ACC112 (cell line): ENCODE measurements around the gene HEBP2.
"Not testable (repeated sequence)": the region's sequence is repeated elsewhere in the genome, so short reads cannot be mapped to it uniquely, and the experiment has no call there.

Source experiments
- H2AFZ ChIP-seq: fragments of 200-600 bp; sonication (generic); one replicate; pipeline ENCODE4 v1.6.0; 2017; ENCODE audit warnings: antibody characterized with exemption, low read length; ENCODE audit not compliant: unreplicated experiment
- H3K27ac ChIP-seq: fragments of 200-600 bp; sonication (generic); 2 replicates; pipeline ENCODE4 v1.5.1; 2014; ENCODE audit warnings: low read depth, mild to moderate bottlenecking, antibody characterized with exemption, low read length, moderate library complexity
- H3K27me3 ChIP-seq: fragments of 200-600 bp; sonication (generic); 2 replicates; pipeline ENCODE4 v1.6.1; 2014; ENCODE audit warnings: mild to moderate bottlenecking, antibody characterized with exemption, low read length, moderate library complexity, mixed read lengths; ENCODE audit not compliant: insufficient read depth
- H3K36me3 ChIP-seq: fragments of 200-600 bp; sonication (generic); 2 replicates; pipeline ENCODE4 v1.6.1; 2016; ENCODE audit warnings: mild to moderate bottlenecking, antibody characterized with exemption, low read length, moderate library complexity, mixed read lengths; ENCODE audit not compliant: insufficient read depth
- H3K4me1 ChIP-seq: fragments of 200-600 bp; sonication (generic); one replicate; pipeline ENCODE4 v1.6.1; 2016; ENCODE audit warnings: low read length, mixed read lengths; ENCODE audit not compliant: insufficient read depth, unreplicated experiment, control insufficient read depth
- H3K4me3 ChIP-seq: fragments of 200-600 bp; sonication (generic); 2 replicates; pipeline ENCODE4 v1.5.1; 2014; ENCODE audit warnings: mild to moderate bottlenecking, low read depth, low read length
- H3K79me2 ChIP-seq: fragments of 200-600 bp; sonication (generic); one replicate; pipeline ENCODE4 v1.6.0; 2016; ENCODE audit warnings: low read length; ENCODE audit not compliant: control insufficient read depth, unreplicated experiment, insufficient read depth

The HEBP2 gene

DNA sequence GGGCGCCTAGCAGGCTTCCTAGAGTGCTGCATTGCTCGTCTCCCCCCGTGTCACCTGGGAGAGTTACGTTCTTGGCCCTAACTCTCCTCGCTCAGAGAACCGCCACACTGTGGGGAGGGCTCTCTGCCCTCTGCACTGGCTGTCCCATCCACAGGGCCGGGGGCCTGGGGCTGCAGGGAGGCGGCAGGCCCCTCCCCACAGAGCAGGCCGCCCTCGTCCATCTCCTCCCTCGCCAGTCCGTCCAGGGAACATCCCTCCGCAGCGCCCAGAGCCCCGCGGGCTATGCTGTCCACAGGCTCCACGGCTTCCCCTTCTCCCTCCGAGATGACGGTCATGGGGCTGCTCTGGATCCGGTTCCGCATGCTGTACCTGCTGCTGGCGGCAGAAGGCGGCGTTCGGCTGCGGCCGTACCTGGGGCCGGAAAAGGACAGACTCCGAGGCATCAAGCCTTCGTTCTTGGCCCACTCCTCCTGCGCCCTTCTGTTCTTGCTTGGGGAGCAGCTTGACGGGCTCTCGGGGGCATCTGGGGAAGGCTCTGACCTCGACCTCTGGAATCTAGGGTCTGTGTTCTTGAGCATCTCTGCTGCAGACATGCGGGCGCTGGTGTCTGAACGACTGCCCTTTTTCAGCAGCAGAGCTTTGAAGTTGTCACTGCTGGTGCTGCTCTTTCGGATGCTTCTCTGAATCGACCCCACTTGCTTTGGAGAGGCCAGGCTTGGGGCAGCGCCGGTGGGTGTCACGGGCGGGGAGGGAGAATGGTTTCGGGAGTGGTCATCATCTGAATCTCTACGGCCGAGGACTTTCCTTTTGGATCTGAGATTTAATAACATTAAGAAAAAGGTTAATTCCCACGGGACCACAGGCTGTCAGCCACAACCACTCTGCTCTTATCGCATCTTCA is 20.2 kb downstream of the HEBP2 start:
- H3K27ac ChIP-seq = no peak overlapping the region
- no peak overlapping the region for H3K4me3 ChIP-seq
- peaks cover 6% of the 10 kb centered on the region for H3K4me1 ChIP-seq
- H2AFZ ChIP-seq = no peak overlapping the region
- no peaks in the 10 kb centered on the region for H3K27me3 ChIP-seq
- no peaks in the 10 kb centered on the region for H3K36me3 ChIP-seq
- H3K79me2 ChIP-seq = no peaks in the 10 kb centered on the region

DNA sequence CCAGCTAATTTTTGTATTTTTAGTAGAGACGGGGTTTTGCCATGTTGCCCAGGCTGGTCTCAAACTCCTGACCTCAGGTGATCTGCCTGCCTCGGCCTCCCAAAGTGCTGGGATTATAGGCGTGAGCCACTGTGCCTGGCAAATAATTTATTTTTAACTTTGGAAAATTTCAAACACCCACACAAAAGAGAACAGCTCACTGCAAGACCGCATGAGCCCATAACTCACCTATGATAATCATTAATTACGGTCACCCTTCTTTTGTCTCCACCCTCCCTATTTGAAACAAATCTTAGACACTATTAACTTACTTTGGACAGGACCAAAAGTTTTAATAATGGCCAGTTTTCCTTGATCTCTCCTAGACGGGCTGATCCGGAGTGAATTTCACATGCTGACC is 21.2 kb downstream of the HEBP2 start:
- not testable (repeated sequence) for H3K4me3 ChIP-seq, H3K27ac ChIP-seq, H3K27me3 ChIP-seq, H3K36me3 ChIP-seq, H3K79me2 ChIP-seq, H2AFZ ChIP-seq, H3K4me1 ChIP-seq

DNA sequence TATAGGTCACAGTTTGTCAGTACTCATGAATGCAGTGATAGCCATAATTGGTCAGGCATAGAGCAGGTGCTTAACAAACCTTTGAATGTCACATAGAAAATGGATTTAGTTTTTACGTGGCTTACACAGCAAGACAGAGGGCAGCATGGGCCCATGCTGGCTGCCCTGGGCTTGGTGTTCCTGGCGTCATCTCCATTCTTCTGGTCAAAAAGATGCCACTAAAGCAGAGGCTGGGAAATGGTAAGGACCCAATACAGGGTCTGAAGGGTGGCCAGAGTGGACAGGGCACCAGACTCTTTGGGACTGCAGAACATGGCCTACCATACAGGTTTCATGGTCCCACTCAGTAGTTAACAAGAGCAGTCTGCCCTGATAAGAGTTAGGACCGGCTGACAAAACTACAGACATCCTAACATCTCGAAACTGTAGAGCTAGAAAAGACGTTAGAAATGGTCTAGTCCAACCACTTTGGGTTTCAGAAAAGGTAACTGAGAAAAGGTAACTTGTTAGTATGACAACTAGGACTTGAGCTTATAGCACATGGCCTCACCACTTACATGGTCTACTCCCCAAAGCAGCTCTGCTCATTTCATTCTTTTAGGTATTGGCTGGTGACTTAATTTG is 22.6 kb downstream of the HEBP2 start:
- H3K27ac ChIP-seq = no peak overlapping the region
- no peaks in the 10 kb centered on the region for H3K79me2 ChIP-seq
- no peak overlapping the region for H2AFZ ChIP-seq
- H3K4me1 ChIP-seq = peaks cover 6% of the 10 kb centered on the region
- H3K36me3 ChIP-seq = no peaks in the 10 kb centered on the region
- no peaks in the 10 kb centered on the region for H3K27me3 ChIP-seq
- no peak overlapping the region for H3K4me3 ChIP-seq

DNA sequence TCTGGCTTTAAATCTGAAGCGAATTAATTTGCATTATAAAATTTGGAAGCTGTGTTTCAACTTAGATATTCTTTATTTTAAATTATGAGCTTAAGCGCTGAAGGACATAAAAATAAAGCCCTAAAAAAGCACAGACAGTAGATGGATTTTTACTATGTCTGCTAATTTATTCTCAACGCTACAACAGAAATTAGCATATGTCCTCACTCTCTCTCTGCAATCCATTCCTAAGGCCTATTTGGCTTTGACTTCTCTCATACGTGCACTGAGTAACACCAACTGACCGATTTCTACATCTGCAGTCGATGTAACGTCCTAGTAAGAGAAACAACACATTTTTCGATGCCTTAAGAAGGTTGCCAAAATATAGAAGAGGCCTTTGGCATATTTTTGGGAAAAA is 23.7 kb downstream of the HEBP2 start:
- Histone ChIP-seq H2AFZ (no peak overlapping the region), H3K36me3 (no peaks in the 10 kb centered on the region), H3K27ac (no peak overlapping the region), H3K4me3 (no peak overlapping the region), H3K79me2 (no peaks in the 10 kb centered on the region), H3K4me1 (peaks cover 6% of the 10 kb centered on the region), H3K27me3 (no peaks in the 10 kb centered on the region)

DNA sequence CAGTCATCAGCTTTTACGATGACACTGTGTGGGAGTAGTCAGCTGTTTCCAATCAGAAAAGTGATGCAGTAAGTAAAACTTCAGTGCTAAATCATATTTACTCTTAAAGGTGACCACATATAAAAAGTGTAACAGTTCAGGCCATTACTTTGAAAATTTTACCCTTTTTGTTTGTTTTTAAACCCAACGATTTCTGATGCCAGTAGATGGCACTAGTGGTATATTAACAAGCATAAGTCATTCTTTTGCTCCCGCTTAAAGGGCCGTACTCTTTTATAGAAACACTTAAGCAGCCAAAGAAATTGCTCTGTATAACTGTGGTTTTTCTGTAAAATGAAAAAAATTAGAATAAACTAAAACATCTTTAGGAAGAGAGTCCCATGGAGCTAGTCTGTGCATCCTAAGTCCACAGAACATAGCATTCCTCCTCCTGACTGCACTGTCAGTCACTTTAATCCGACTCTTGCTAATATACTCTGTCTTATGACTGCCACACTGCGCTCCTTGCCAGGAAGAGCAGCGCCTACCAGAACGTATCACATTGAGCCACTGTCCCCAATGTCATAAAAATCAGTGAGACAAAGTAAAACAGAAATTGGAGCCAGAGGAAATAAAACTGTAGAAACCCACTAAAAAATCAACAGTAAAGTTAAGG is 25.0 kb downstream of the HEBP2 start:
- Histone ChIP-seq H3K4me3 (no peak overlapping the region), H2AFZ (no peak overlapping the region), H3K79me2 (no peaks in the 10 kb centered on the region), H3K27ac (no peak overlapping the region), H3K27me3 (no peaks in the 10 kb centered on the region), H3K4me1 (no peaks in the 10 kb centered on the region), H3K36me3 (no peaks in the 10 kb centered on the region)

DNA sequence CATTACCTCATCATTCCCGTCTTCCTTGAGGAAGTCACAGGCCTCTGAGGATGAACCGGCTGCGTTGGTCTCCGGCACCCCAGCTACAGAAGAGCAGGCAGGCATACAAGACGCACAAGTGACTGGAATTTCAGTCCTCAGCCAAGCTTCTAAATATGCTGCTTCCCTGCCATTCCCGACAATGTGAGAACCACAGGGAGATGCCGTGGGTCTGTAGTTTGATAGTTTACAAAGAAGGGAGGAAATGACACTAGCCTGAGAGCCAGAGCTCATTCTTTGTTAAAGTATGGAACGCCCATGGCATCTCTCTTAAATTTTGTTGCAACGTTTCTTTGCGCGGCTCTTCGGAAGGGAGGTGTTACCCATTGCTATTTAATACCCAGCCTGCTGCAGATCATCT is 25.7 kb downstream of the HEBP2 start:
- Histone ChIP-seq H3K27me3 (no peaks in the 10 kb centered on the region), H3K4me3 (no peak overlapping the region), H2AFZ (no peak overlapping the region), H3K36me3 (no peaks in the 10 kb centered on the region), H3K4me1 (no peaks in the 10 kb centered on the region), H3K79me2 (no peaks in the 10 kb centered on the region), H3K27ac (no peak overlapping the region)

DNA sequence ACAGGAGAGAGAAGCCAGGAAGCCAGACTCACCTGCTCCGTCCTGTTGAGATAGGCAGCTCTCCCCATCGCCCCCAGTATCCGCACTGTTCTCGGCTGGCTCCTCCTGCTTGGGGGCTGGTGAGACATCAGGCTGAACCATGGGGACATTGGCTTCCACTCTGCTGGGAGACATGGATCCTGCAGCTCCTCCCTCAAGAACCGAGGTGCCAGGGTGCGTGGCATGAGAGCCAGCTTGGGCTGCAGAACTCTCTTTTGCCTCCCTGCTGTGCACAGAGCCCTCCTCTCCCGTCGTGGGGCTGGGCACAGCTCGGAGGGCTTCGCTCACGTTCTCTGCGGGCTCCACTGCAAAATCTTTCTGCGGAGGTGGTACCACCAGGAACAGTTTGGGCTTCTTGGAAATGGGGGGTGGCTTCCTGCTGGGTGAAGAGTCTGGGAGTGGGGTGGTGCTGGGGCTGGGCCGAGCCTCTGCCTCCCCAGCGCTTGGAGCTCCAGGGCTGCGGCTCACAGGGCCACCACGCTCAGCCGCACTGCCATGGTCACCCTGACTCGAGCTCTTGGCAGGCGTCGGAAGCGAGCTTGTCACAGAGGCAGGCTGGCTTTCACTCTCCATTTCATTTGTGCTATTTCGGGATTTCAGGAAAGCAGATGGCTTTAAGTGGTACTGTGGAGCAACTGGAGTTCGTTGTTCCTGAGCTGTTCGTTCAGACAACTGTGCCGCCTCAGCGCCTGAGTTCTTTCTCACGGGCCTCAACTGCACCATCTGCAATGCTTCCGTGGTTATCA is 26.5 kb downstream of the HEBP2 start:
- Histone ChIP-seq H3K4me1 (no peaks in the 10 kb centered on the region), H3K4me3 (no peak overlapping the region), H3K27ac (no peak overlapping the region), H3K79me2 (no peaks in the 10 kb centered on the region), H2AFZ (no peak overlapping the region), H3K27me3 (no peaks in the 10 kb centered on the region), H3K36me3 (no peaks in the 10 kb centered on the region)

DNA sequence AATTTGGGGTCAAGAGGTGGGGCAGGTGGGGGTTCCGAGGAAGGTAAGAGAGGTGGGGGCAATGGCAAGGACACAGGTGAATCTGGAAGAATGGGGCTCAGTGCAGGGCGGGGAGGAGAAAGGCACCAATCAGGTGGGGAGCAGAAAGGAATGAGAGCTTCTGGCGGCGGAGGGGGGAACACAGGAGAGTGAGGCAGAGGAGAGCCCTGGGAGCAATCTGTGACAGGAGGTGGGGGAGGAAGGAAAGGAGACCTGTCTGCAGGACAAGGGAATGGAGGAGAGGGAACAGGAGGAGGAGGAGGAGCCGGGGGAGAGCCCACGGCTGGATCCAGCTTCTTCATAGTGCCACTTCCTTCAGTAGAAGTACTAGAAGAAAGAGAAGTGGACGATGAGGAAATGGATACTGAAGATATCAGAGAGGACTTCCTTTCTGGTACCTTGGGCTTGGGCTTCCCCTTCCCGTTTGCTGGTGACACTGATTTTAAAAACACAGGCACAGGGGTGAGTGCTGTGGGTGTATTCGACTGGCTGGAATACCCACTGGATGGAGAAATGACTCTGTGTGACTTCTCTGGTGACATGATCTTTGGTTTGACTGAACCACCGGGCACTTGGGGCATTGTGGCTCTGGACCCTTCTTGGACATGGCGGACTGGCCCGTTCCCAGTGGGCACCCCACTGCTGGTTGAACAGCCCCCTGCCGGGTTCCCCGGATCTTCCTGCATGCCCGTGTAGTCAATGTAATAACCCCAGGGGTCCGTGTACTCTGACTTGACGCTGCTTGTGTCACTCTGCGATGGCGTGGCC is 27.4 kb downstream of the HEBP2 start:
- no peak overlapping the region for H3K27ac ChIP-seq
- H2AFZ ChIP-seq = no peak overlapping the region
- H3K4me3 ChIP-seq = no peak overlapping the region
- no peaks in the 10 kb centered on the region for H3K79me2 ChIP-seq
- H3K27me3 ChIP-seq = no peaks in the 10 kb centered on the region
- H3K36me3 ChIP-seq = no peaks in the 10 kb centered on the region
- no peaks in the 10 kb centered on the region for H3K4me1 ChIP-seq

DNA sequence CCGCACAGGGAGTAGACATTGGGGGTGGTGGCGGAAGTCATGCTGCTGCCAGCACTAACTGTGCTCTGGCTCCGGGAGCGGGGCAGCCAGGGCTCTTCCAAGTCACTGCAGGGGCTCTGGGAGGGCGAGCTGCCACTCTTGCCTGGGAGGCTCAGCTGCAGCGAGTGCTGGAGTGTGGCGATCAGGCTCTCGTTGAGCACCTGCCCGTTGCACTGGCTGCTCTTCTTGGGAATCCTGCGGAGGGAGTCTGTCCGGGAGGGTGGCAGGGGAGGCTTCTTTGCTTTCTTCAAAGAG is 28.0 kb downstream of the HEBP2 start:
- Histone ChIP-seq H3K36me3 (no peaks in the 10 kb centered on the region), H3K4me1 (no peaks in the 10 kb centered on the region), H3K4me3 (no peak overlapping the region), H3K79me2 (no peaks in the 10 kb centered on the region), H2AFZ (no peak overlapping the region), H3K27me3 (no peaks in the 10 kb centered on the region), H3K27ac (no peak overlapping the region)

DNA sequence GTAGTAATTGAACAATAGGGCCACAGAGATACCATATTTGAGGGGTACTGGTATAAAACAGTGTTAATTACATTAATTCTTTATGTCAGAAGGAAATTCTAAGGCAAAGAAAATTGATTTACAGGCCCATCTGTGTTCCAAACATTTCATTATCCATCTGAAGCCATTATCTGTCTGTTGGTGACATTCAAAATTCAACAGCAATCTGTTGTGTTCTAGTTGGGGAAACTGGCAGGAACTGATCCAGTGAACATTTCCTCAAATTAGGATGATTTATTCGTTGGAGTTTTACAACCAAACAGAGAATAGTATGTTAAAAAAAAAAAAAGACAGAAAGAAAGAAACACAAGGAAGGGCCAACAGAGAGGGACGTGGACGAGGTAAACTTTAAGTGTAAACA is 30.1 kb downstream of the HEBP2 start:
- H3K4me1 ChIP-seq = no peaks in the 10 kb centered on the region
- H3K79me2 ChIP-seq = no peaks in the 10 kb centered on the region
- no peak overlapping the region for H2AFZ ChIP-seq
- H3K27ac ChIP-seq = no peak overlapping the region
- H3K36me3 ChIP-seq = no peaks in the 10 kb centered on the region
- no peaks in the 10 kb centered on the region for H3K27me3 ChIP-seq
- no peak overlapping the region for H3K4me3 ChIP-seq
